Mesenchymal stem cell (in vitro differentiated cells and primary cell): ENCODE results near the gene OVAAL.
"Not testable (repeated sequence)": the region's sequence is repeated elsewhere in the genome, so short reads cannot be mapped to it uniquely, and the experiment has no call there.

Experiments used
- DNase-seq: peaks from one replicate; pipeline ENCODE4 v3.0.0-alpha.2; 2013
- H2AFZ ChIP-seq: one replicate; pipeline ENCODE4 v1.6.1; 2013; ENCODE audit warnings: low read depth, mild to moderate bottlenecking, control low read depth, inconsistent platforms, low read length, moderate library complexity
- H2AK5ac ChIP-seq: 2 replicates; pipeline ENCODE4 v1.6.1; 2013; ENCODE audit warnings: low read length, moderate library complexity, mild to moderate bottlenecking, inconsistent platforms; ENCODE audit not compliant: severe bottlenecking
- H2BK120ac ChIP-seq: one replicate; pipeline ENCODE4 v1.6.1; 2013; ENCODE audit warnings: low read depth, mild to moderate bottlenecking, inconsistent platforms, low read length, moderate library complexity
- H2BK12ac ChIP-seq, 2 experiments: one replicate each; pipeline ENCODE4 v1.6.1; 2013; ENCODE audit warnings: inconsistent platforms in 2 of 2, low read length in 2 of 2, mild to moderate bottlenecking in 2 of 2, moderate library complexity in 2 of 2, control low read depth in 1 of 2
- H2BK15ac ChIP-seq: one replicate; pipeline ENCODE4 v1.6.1; 2013; ENCODE audit warnings: mild to moderate bottlenecking, low read depth, inconsistent platforms; ENCODE audit not compliant: poor library complexity, severe bottlenecking
- H2BK5ac ChIP-seq: 2 replicates; pipeline ENCODE4 v1.6.1; 2013; ENCODE audit warnings: low read depth, mild to moderate bottlenecking, low read length, control low read depth, inconsistent platforms; ENCODE audit not compliant: poor library complexity, severe bottlenecking
- H3K14ac ChIP-seq, 2 experiments: one replicate each; pipeline ENCODE4 v1.6.1; 2013; ENCODE audit warnings: inconsistent platforms in 2 of 2, low read length in 2 of 2, control low read depth in 1 of 2, mild to moderate bottlenecking in 1 of 2, moderate library complexity in 1 of 2
- H3K18ac ChIP-seq, 2 experiments: one replicate each; pipeline ENCODE4 v1.6.1; 2013; ENCODE audit warnings: inconsistent platforms in 2 of 2, low read length in 2 of 2, control low read depth in 1 of 2, low read depth in 1 of 2, mild to moderate bottlenecking in 1 of 2
- H3K23ac ChIP-seq, 2 experiments: one replicate each; pipeline ENCODE4 v1.6.1; 2013; ENCODE audit warnings: inconsistent platforms in 2 of 2, low read length in 2 of 2, mild to moderate bottlenecking in 2 of 2, moderate library complexity in 2 of 2, control low read depth in 1 of 2
- H3K27ac ChIP-seq: 2 replicates; pipeline ENCODE4 v1.5.1; 2013; ENCODE audit warnings: mild to moderate bottlenecking, moderate library complexity, low read length, control low read depth, inconsistent platforms; ENCODE audit not compliant: poor library complexity, severe bottlenecking
- H3K27me3 ChIP-seq, 2 experiments: 2 replicates each; pipeline versions ENCODE4 v1.6.1 to v1.7.0; 2013; ENCODE audit warnings: low read length in 2 of 2, mild to moderate bottlenecking in 2 of 2, moderate library complexity in 2 of 2, control low read depth in 1 of 2, inconsistent platforms in 1 of 2; ENCODE audit not compliant: control insufficient read depth in 1 of 2, insufficient read depth in 1 of 2
- H3K36me3 ChIP-seq, 2 experiments: 2 replicates each; pipeline versions ENCODE4 v1.6.1 to v1.7.0; 2013; ENCODE audit warnings: low read length in 2 of 2, control low read depth in 1 of 2, inconsistent platforms in 1 of 2, low read depth in 1 of 2, mild to moderate bottlenecking in 1 of 2; ENCODE audit not compliant: insufficient read depth in 2 of 2, control insufficient read depth in 1 of 2
- H3K4ac ChIP-seq, 2 experiments: one replicate each; pipeline ENCODE4 v1.6.1; 2013; ENCODE audit warnings: inconsistent platforms in 2 of 2, low read length in 2 of 2, mild to moderate bottlenecking in 2 of 2, moderate library complexity in 2 of 2, control low read depth in 1 of 2, low read depth in 1 of 2
- H3K4me1 ChIP-seq: 2 replicates; pipeline ENCODE4 v1.6.1; 2013; ENCODE audit warnings: low read depth, low read length, control low read depth; ENCODE audit not compliant: control insufficient read depth, insufficient read depth
- H3K4me2 ChIP-seq: 2 replicates; pipeline ENCODE4 v1.6.1; 2013; ENCODE audit warnings: low read length, mild to moderate bottlenecking, inconsistent platforms; ENCODE audit not compliant: poor library complexity, severe bottlenecking
- H3K4me3 ChIP-seq, 2 experiments: 2 replicates each; pipeline versions ENCODE4 v1.5.1 to v1.7.0; 2013; ENCODE audit warnings: low read length in 2 of 2, mild to moderate bottlenecking in 2 of 2, control low read depth in 1 of 2, low read depth in 1 of 2; ENCODE audit not compliant: insufficient read depth in 1 of 2
- H3K79me1 ChIP-seq: replicated peaks from 2 replicates; pipeline ENCODE4 v1.6.1; 2013; ENCODE audit warnings: mild to moderate bottlenecking, control low read depth, low read length, inconsistent platforms; ENCODE audit not compliant: poor library complexity, severe bottlenecking
- H3K9ac ChIP-seq: 2 replicates; pipeline ENCODE4 v1.7.0; 2013; ENCODE audit warnings: mild to moderate bottlenecking, low read length, moderate library complexity
- H3K9me3 ChIP-seq: 2 replicates; pipeline ENCODE4 v1.7.0; 2013; ENCODE audit warnings: mild to moderate bottlenecking, low read length; ENCODE audit not compliant: control insufficient read depth
- H4K8ac ChIP-seq: one replicate; pipeline ENCODE4 v1.6.1; 2013; ENCODE audit warnings: inconsistent platforms, mild to moderate bottlenecking, low read length, moderate library complexity
- H4K91ac ChIP-seq: one replicate; pipeline ENCODE4 v1.6.1; 2013; ENCODE audit warnings: mild to moderate bottlenecking, low read length, inconsistent platforms
- whole genome bisulfite sequencing: methylation state at CpG from one replicate; pipeline ENCODE4 v1.1.7; 2013; ENCODE audit warnings: mixed read lengths; 5-methylcytosine and 5-hydroxymethylcytosine counted together

Gene OVAAL

GRCh38 chr1:180545991-180546390 lies 12.8 kb upstream of the OVAAL start:
- no peak overlapping the region for H2BK5ac ChIP-seq
- no peak for DNase-seq
- H3K36me3 ChIP-seq: no peaks in the 10 kb centered on the region
- H2AFZ ChIP-seq: no peak overlapping the region
- H3K18ac ChIP-seq: no peak overlapping the region
- no peak overlapping the region for H2BK12ac ChIP-seq
- peaks cover 7% of the 10 kb centered on the region for H3K4me1 ChIP-seq
- 100% methylated on average over 1 of the region's 1 CpG for WGBS
- no peak overlapping the region for H3K14ac ChIP-seq
- H4K8ac ChIP-seq: no peak overlapping the region
- H3K4me2 ChIP-seq: no peak overlapping the region
- no peaks in the 10 kb centered on the region for H3K9me3 ChIP-seq
- no peak overlapping the region for H3K27ac ChIP-seq
- H2BK15ac ChIP-seq: no peak overlapping the region
- no peak overlapping the region for H3K4me3 ChIP-seq
- no peak overlapping the region for H4K91ac ChIP-seq
- no peak overlapping the region for H3K23ac ChIP-seq
- no peak overlapping the region for H2BK120ac ChIP-seq
- H3K79me1 ChIP-seq: no peaks in the 10 kb centered on the region
- no peak overlapping the region for H3K4ac ChIP-seq
- H2AK5ac ChIP-seq: no peak overlapping the region
- no peaks in the 10 kb centered on the region for H3K27me3 ChIP-seq
- H3K9ac ChIP-seq: no peak overlapping the region

GRCh38 chr1:180548686-180549317 lies 10.0 kb upstream of the OVAAL start:
- no peak overlapping the region for H2AFZ ChIP-seq
- no peak overlapping the region for H3K27ac ChIP-seq
- no peak for DNase-seq
- no peaks in the 10 kb centered on the region for H3K9me3 ChIP-seq
- H3K4me2 ChIP-seq: no peak overlapping the region
- no peak overlapping the region for H4K8ac ChIP-seq
- peaks cover 2% of the 10 kb centered on the region for H3K4me1 ChIP-seq
- no peaks in the 10 kb centered on the region for H3K79me1 ChIP-seq
- H2BK15ac ChIP-seq: no peak overlapping the region
- H2BK120ac ChIP-seq: no peak overlapping the region
- no peaks in the 10 kb centered on the region for H3K27me3 ChIP-seq
- no peak overlapping the region for H3K4ac ChIP-seq
- H3K18ac ChIP-seq: no peak overlapping the region
- H2AK5ac ChIP-seq: no peak overlapping the region
- H2BK12ac ChIP-seq: no peak overlapping the region
- H2BK5ac ChIP-seq: no peak overlapping the region
- no peak overlapping the region for H3K23ac ChIP-seq
- no peak overlapping the region for H3K9ac ChIP-seq
- no peak overlapping the region for H3K4me3 ChIP-seq
- no peak overlapping the region for H4K91ac ChIP-seq
- no peak overlapping the region for H3K14ac ChIP-seq
- whole genome bisulfite sequencing: 78% methylated on average over 7 of the region's 7 CpGs
- H3K36me3 ChIP-seq: no peaks in the 10 kb centered on the region

- 91% methylated on average over 8 of the region's 8 CpGs for WGBS
Observed at GRCh38 chr1:180549770-180550169, 9.0 kb upstream of the OVAAL start.

GRCh38 chr1:180550241-180550640 lies 8.5 kb upstream of the OVAAL start:
- Histone ChIP-seq H3K4me3 (no peak overlapping the region), H3K18ac (no peak overlapping the region), H2BK12ac (no peak overlapping the region), H3K14ac (no peak overlapping the region), H2AK5ac (no peak overlapping the region), H3K9ac (no peak overlapping the region), H3K23ac (no peak overlapping the region), H2AFZ (no peak overlapping the region), H3K27me3 (no peaks in the 10 kb centered on the region), H3K4me2 (no peak overlapping the region), H4K91ac (no peak overlapping the region), H3K27ac (no peak overlapping the region), H3K36me3 (no peaks in the 10 kb centered on the region), H3K79me1 (no peaks in the 10 kb centered on the region), H3K4me1 (peaks cover 2% of the 10 kb centered on the region), H4K8ac (no peak overlapping the region), H2BK15ac (no peak overlapping the region), H3K9me3 (no peaks in the 10 kb centered on the region), H2BK5ac (no peak overlapping the region), H3K4ac (no peak overlapping the region), H2BK120ac (no peak overlapping the region)
- WGBS: 0% methylated on average over 1 of the region's 3 CpGs
- DNase-seq: no peak

More at GRCh38 chr1:180549770-180550169, 9.0 kb upstream of the OVAAL start:
- H3K14ac ChIP-seq, H3K4ac ChIP-seq, H4K91ac ChIP-seq, H3K79me1 ChIP-seq, H3K18ac ChIP-seq, H3K4me2 ChIP-seq, H3K36me3 ChIP-seq, H2AK5ac ChIP-seq, H2AFZ ChIP-seq, H3K9ac ChIP-seq, H2BK12ac ChIP-seq, H3K4me1 ChIP-seq, DNase-seq, H3K9me3 ChIP-seq, H3K27me3 ChIP-seq, H2BK5ac ChIP-seq, H3K23ac ChIP-seq, H4K8ac ChIP-seq, H2BK15ac ChIP-seq, H2BK120ac ChIP-seq, H3K27ac ChIP-seq, H3K4me3 ChIP-seq: not testable (repeated sequence)
